OCI-LY7 (cell line): ENCODE data around the gene GALNT9. TPM values are rescaled to one million over a fixed set of nuclear protein-coding genes. Genes with fewer than 3 reads are reported as not detected.

ENCODE experiments used
- BruUV-seq: library from RNA; stranded (reverse); fragments of 400-500 nt; replicated peaks from 2 replicates; lab custom pipeline; 2021; lab: Mats Ljungman, UMichigan
- CTCF ChIA-PET: fragments of 300-600 bp; sonication (Branson Sonifier 250); formaldehyde crosslinking; loops from one replicate; lab custom pipeline; 2022; ENCODE audit warnings: antibody characterized with exemption; ENCODE audit not compliant: unreplicated experiment; lab: Charles Lee
- POLR2A ChIA-PET: fragments of 300-600 bp; sonication (Branson Sonifier 250); formaldehyde crosslinking; loops from one replicate; lab custom pipeline; 2022; ENCODE audit warnings: antibody characterized with exemption; lab: Charles Lee
- DNase-seq: peaks from one replicate; pipeline ENCODE4 v3.0.0-alpha.2; 2015; ENCODE audit warnings: low spot score
- H2AFZ ChIP-seq: fragments of 200-600 bp; sonication (generic), shearing (Covaris generic); 2 replicates; pipeline ENCODE4 v1.6.1; 2014; ENCODE audit warnings: mild to moderate bottlenecking, antibody characterized with exemption, low read length, moderate library complexity
- H3K27ac ChIP-seq: fragments of 200-600 bp; sonication (generic); 2 replicates; pipeline ENCODE4 v1.5.1; 2014; ENCODE audit warnings: mixed run types, low read depth, mild to moderate bottlenecking, moderate library complexity, low read length, inconsistent platforms; ENCODE audit not compliant: poor library complexity, severe bottlenecking
- H3K36me3 ChIP-seq: fragments of 200-600 bp; sonication (generic); 2 replicates; pipeline ENCODE4 v1.6.1; 2014; ENCODE audit warnings: mild to moderate bottlenecking, antibody characterized with exemption, low read length, moderate library complexity, mixed read lengths; ENCODE audit not compliant: insufficient read depth
- H3K4me1 ChIP-seq: fragments of 200-600 bp; sonication (generic); 2 replicates; pipeline ENCODE4 v1.5.1; 2014; ENCODE audit warnings: mild to moderate bottlenecking, low read length; ENCODE audit not compliant: insufficient read depth, poor library complexity, severe bottlenecking
- H3K4me2 ChIP-seq: fragments of 200-600 bp; sonication (generic); 2 replicates; pipeline ENCODE4 v1.6.1; 2014; ENCODE audit warnings: mild to moderate bottlenecking, low read length
- H3K4me3 ChIP-seq: fragments of 200-600 bp; sonication (generic); 2 replicates; pipeline ENCODE4 v1.5.1; 2014; ENCODE audit warnings: mild to moderate bottlenecking, low read depth, low read length; ENCODE audit not compliant: poor library complexity, severe bottlenecking
- H3K79me2 ChIP-seq: fragments of 200-600 bp; sonication (generic); 2 replicates; pipeline ENCODE4 v1.6.1; 2016; ENCODE audit warnings: low read depth, mild to moderate bottlenecking, low read length, moderate library complexity, mixed read lengths; ENCODE audit not compliant: insufficient read depth
- H3K9me2 ChIP-seq: fragments of 200-600 bp; sonication (generic); 2 replicates; pipeline ENCODE4 v1.6.1; 2016; ENCODE audit warnings: mild to moderate bottlenecking, low read length, mixed read lengths; ENCODE audit not compliant: insufficient read depth
- H3K9me3 ChIP-seq: fragments of 200-600 bp; sonication (generic); 2 replicates; pipeline ENCODE4 v1.6.1; 2014; ENCODE audit warnings: mild to moderate bottlenecking, mixed run types, low read length, mixed read lengths
- H4K20me1 ChIP-seq: fragments of 200-600 bp; sonication (generic); 2 replicates; pipeline ENCODE4 v1.6.1; 2014; ENCODE audit warnings: mild to moderate bottlenecking, antibody characterized with exemption, low read length, moderate library complexity, mixed read lengths; ENCODE audit not compliant: insufficient read depth
- EZH2phosphoT487 ChIP-seq: fragments of 200-600 bp; sonication (generic); IDR thresholded peaks from 2 replicates; pipeline ENCODE4 v1.6.1; 2018; ENCODE audit warnings: low read depth, borderline replicate concordance, mild to moderate bottlenecking, mixed run types, antibody characterized with exemption, low read length, moderate library complexity, mixed read lengths
- intact Hi-C: fragments of 100-400 bp; cut with micrococcal nuclease; formaldehyde crosslinking; loops from one replicate; pipeline ENCODE4 v1.10.0; 2022; ENCODE audit not compliant: unreplicated experiment
- total RNA-seq, 2 experiments: library from RNA; depleted of rRNA in 1 of 2; stranded (reverse); fragments of >200 nt in 1 of 2; shearing (Covaris generic) in 1 of 2; gene quantifications; 2 replicates each; pipeline ENCODE4 v1.2.3, GENCODE V29; 2014 to 2022
- TF ChIP-seq, protein P1 (sequence below): fragments of 200-600 bp; sonication (generic); conservative IDR thresholded peaks from 2 replicates; pipeline ENCODE4 v1.5.1; 2014; ENCODE audit warnings: mild to moderate bottlenecking, antibody characterized with exemption, low read length, moderate library complexity, mixed read lengths

The GALNT9 gene
- total RNA-seq, 2 experiments from 2014 or later = 0.28 TPM; not detected in 1

DNA sequence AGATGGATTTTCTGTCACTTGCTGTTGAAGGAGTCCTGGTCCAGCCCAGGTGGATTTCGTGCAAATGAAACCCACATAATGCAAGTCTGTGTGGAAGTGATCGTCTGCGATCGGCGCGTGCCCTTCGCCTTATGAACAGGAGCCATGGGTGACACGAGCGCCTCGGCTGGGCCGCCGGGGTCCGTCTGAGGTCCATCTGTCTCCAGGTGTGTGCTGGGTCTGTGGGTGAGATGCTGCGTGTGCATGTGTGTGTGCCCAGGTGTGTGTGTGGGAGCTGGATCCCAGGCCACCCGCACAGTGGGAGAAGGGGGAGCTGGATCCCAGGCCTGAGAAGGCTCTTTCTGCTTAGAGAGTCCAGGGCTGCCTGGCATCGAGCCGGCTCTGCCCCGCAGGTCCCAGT lies 53.8 kb downstream of the GALNT9 start:
- Histone ChIP-seq H4K20me1 (no peaks in the 10 kb centered on the region), H3K4me3 (no peak overlapping the region), H3K4me1 (no peaks in the 10 kb centered on the region), H3K36me3 (no peaks in the 10 kb centered on the region), H3K4me2 (no peak overlapping the region), H3K27ac (no peak overlapping the region), H3K9me3 (no peaks in the 10 kb centered on the region), H2AFZ (no peak overlapping the region), H3K9me2 (no peaks in the 10 kb centered on the region), H3K79me2 (no peaks in the 10 kb centered on the region)
- ChIA-PET POLR2A (no interaction called here), CTCF (no interaction called here)
- DNase-seq = no peak
- BruUV-seq = no TSS peak
- intact Hi-C loops = no loop called here
- TF ChIP-seq, protein P1, sequence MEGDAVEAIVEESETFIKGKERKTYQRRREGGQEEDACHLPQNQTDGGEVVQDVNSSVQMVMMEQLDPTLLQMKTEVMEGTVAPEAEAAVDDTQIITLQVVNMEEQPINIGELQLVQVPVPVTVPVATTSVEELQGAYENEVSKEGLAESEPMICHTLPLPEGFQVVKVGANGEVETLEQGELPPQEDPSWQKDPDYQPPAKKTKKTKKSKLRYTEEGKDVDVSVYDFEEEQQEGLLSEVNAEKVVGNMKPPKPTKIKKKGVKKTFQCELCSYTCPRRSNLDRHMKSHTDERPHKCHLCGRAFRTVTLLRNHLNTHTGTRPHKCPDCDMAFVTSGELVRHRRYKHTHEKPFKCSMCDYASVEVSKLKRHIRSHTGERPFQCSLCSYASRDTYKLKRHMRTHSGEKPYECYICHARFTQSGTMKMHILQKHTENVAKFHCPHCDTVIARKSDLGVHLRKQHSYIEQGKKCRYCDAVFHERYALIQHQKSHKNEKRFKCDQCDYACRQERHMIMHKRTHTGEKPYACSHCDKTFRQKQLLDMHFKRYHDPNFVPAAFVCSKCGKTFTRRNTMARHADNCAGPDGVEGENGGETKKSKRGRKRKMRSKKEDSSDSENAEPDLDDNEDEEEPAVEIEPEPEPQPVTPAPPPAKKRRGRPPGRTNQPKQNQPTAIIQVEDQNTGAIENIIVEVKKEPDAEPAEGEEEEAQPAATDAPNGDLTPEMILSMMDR = no peak
- no peak for TF ChIP-seq EZH2phosphoT487

DNA sequence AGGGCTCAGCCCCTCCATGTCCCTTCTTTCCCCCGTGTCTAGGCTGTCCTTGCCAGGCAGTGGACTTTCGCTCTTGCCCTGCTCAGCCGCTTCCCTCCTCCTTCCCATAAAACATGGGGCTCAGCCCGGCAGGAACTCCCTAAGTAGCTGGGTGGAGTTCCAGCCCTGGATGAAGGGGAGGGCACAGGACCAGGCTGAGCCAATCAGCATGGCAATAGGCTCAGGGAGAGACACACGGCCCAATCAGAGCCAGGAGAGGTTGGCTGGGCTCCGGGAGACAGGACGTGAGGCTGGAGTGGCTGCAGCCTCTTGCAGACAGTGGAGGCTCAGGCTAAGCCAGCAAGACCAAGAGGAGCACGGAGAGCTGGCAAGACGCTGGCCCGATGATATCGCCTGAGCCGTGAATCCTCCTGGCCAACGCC lies 54.3 kb downstream of the GALNT9 start:
- no peak overlapping the region for H3K27ac ChIP-seq
- H3K36me3 ChIP-seq = no peaks in the 10 kb centered on the region
- H3K9me3 ChIP-seq = no peaks in the 10 kb centered on the region
- no peak overlapping the region for H2AFZ ChIP-seq
- CTCF ChIA-PET = no interaction called here
- no peaks in the 10 kb centered on the region for H4K20me1 ChIP-seq
- H3K4me3 ChIP-seq = no peak overlapping the region
- TF ChIP-seq EZH2phosphoT487 = no peak
- TF ChIP-seq, protein P1 = no peak
- H3K4me1 ChIP-seq = no peaks in the 10 kb centered on the region
- no peaks in the 10 kb centered on the region for H3K79me2 ChIP-seq
- H3K4me2 ChIP-seq = no peak overlapping the region
- intact Hi-C loops = no loop called here
- H3K9me2 ChIP-seq = no peaks in the 10 kb centered on the region
- POLR2A ChIA-PET = interaction anchor here (0.5 kb wide), 1 partner anchor 575 kb away, joined by 3 read pairs; no protein-coding TSS in a partner anchor
- DNase-seq = no peak
- no TSS peak for BruUV-seq

DNA sequence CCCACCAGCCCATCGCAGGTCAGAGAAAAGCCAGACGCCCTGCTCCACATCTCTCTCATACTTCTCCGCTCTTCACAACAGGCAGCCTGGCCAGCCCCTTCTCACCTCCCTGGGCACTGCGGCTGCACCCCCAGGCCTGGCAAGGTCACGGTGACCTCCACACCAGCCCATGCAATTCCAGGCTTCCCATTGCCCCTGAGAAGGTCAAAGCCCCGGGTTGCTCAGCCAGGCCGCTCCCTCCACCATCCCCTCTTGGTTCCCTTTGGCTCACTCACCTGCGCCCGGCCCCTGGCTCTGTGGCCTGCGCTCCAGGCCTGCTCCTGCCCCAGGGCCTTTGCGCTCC lies 55.4 kb downstream of the GALNT9 start:
- Histone ChIP-seq H3K4me3 (no peak overlapping the region), H3K36me3 (no peaks in the 10 kb centered on the region), H2AFZ (no peak overlapping the region), H3K4me1 (no peaks in the 10 kb centered on the region), H3K4me2 (no peak overlapping the region), H3K9me3 (no peaks in the 10 kb centered on the region), H3K9me2 (no peaks in the 10 kb centered on the region), H3K27ac (no peak overlapping the region), H4K20me1 (no peaks in the 10 kb centered on the region), H3K79me2 (no peaks in the 10 kb centered on the region)
- ChIA-PET POLR2A (no interaction called here), CTCF (no interaction called here)
- TF ChIP-seq, protein P1 = no peak
- TF ChIP-seq EZH2phosphoT487 = no peak
- intact Hi-C loops = no loop called here
- no TSS peak for BruUV-seq
- no peak for DNase-seq
